Limb (tissue), 2 donors: ENCODE measurements around the gene LRRTM3.

ENCODE experiments used
- DNase-seq, 2 donors: peaks; one replicate each; pipeline ENCODE4 v3.0.0-alpha.2; 2016; ENCODE audit errors: extremely low spot score in 2 of 2

LRRTM3 gene

GRCh38 chr10:66931949-66932343 is 6.1 kb downstream of the LRRTM3 start:
- no peak for DNase-seq

DNA sequence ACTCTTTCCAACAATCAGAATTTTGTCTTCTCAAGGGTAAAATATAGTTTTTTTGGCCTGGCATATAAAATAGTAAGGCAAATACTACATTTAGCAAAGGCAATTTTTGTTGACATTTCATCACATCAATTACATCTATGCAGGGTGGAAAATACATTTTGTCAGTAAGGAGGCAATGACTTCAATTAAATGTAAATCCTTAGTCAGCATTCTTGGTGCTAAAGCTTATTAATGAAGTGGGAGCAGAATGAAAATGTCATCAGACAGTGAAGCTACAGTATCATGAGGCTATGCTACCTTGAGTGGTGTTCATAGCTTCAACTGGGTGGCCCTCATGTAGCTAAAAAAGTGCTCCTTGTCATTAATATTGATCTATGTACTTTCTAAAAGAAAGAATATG is 8.9 kb downstream of the LRRTM3 start:
- DNase-seq = no peak

- DNase-seq = no peak
Measured at GRCh38 chr10:66940965-66941364, 15.1 kb downstream of the LRRTM3 start.

DNA sequence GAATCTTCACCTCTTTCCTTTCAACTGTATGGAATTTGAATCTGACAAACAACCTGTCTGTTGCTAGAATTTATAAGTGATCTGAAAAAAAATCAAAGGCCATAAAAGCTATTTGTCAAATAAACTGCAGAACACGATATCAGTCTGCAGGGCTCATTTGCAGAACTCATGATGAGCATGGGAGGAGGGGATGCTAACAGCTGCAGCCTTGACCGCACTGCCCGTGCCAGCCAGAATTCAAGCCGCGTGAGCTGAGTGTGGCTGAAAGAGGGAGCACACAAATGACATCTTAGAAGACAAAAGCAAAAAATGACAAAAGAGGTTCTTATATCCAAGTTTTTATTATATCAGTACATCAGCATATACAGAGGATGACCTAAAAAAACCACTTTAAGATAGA is 15.7 kb downstream of the LRRTM3 start:
- DNase-seq = peak in 1 of 2 donors; percentile 40

DNA sequence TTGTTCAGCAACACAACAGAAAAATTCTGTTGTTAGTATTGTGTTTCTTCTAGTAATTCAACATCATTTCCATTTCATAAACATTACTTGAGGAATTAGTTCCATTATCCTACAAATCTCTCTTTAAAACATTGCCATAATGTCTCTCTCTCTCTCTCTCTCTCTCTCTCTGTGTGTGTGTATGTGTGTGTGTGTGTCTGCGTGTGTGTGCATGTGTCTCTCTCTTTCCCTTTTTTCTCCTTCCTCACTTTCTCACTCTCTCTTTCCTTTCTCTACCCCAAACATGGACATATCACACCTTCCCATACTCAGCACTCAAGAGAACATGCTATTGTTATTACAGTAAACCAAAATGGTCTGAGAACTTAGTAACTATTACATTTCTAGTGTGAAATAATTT is 16.6 kb downstream of the LRRTM3 start:
- no peak for DNase-seq

DNA sequence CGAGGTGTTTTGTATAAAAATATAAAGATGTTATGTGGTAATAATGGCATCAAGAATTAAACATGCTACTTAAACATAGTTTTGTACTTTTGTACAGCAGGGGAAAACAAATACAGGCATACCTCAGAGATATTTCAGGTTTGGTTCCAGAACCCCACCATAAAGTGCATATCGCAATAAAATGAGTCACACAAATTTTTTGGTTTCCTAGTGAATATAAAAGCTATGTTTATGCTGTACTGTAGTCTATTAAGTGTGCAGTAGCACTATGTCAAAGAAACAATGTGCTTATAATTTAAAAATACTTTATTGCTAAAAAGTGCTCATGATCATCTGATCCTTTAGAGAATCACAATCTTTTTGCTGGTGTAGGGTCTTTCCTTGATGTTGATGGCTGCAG is 17.8 kb downstream of the LRRTM3 start:
- DNase-seq = no peak

DNA sequence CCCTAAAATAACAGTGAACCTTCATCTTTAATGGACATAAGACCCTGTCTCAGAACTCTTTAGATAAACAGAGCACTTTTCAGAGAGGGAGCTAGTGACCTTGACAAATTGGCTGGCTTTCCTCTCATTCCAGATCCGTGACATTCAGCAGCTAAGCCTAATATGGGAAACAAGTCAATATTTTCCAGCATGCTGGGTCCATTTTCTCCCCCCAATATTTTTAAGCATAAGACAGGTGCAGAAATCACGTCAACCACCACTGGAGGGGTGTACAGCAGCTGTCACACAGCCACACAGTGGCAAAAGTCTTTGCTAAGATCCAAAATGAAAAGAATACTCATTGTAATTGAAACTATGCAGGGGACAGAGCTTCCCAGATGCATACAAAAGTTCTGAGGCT is 26.1 kb downstream of the LRRTM3 start:
- peak in 1 of 2 donors; percentile 47 for DNase-seq

GRCh38 chr10:66958466-66958865 is 32.6 kb downstream of the LRRTM3 start:
- peak in 1 of 2 donors; percentile 69 for DNase-seq

GRCh38 chr10:66964946-66965345 is 39.1 kb downstream of the LRRTM3 start:
- DNase-seq = no peak

- no peak for DNase-seq
Measured at GRCh38 chr10:66980246-66980815, 54.5 kb downstream of the LRRTM3 start.

GRCh38 chr10:66981361-66982052 is 55.7 kb downstream of the LRRTM3 start:
- DNase-seq = no peak

GRCh38 chr10:66982053-66982420 is 56.2 kb downstream of the LRRTM3 start:
- DNase-seq = no peak

- no peak for DNase-seq
Measured at GRCh38 chr10:66982792-66983474, 57.1 kb downstream of the LRRTM3 start.

DNA sequence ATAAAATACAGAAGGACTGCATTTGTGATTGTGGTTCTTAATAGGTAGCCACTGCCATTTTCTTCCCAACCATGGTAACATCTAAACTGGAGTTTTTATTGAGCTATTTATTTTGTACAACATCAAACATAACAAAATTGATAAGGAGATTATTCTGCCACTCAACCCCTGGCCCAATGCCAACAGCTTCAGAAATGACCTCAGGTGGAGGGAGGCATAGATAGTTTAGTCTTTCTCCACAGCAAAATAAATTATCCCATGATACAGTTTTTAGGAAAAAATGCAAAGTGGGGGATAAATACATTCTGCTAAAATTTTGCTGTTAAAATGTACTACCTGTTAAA is 57.6 kb downstream of the LRRTM3 start:
- no peak for DNase-seq

DNA sequence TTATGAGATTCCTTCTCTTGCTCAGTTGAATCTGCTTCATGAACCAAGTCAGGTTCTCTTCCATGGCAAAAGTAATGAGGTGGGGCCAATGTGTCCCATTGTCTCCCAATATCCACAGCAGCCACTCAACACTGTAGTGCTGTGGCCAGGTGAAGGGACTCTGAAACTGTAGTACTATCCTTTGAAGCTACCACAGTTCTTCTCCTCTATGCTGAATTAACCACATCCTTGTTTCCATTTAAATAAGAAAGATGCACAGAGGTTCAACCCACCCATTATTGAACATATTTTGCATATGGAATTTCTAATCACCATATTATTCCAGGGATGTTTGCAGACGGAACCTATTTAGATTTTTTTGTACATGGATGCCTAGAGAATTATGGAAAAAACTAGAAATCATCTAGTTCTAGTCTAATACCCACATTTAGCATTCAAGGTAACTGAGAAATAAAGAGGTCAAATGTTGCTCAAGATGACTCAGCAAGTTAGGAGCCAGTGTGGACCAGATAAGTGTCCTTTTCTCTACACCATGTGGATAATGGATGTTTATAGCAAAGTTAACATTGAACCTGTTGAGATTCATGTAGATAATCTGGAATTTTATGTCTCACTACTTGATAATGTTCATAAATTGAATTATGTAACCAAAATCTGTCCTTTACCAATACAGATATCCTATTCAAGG is 64.5 kb downstream of the LRRTM3 start:
- no peak for DNase-seq

DNA sequence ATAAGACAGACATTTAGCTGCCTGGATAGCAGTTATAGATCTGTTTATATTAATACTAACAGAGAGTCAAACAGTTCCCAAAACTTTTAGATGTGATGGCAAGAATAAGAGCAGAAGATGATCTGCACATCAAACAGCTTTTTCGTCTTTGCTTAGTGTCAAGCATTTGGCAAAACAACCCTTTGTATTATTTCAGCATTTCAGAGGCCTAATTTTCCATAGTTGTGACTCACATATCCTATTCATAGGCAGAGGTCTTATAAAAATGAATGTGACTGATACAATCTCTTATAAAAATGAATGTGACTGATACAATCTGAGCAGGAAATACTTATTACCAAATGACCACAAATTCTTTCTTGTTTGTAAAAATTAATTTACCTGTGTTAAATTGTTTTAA is 71.2 kb downstream of the LRRTM3 start:
- no peak for DNase-seq

- no peak for DNase-seq
Measured at GRCh38 chr10:66999762-67000545, 74.1 kb downstream of the LRRTM3 start.

DNA sequence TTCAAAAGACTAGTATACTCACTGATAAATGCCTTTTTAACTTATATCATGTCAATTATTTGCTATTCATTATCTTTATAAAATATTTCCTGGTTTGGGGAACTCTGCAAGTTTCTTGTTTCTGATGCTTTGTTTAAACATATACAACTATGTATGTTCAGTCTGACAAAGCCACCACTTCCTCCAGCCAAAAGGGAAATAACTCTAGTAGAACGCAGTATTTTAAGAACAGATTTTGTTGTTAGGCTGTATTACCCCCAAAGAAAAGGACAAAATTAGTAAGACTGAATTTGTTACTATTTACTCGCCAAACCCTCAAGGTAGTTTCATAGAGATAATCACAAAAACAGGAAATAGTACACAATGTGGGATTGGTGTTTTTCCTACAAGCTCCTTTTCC is 78.9 kb downstream of the LRRTM3 start:
- no peak for DNase-seq

GRCh38 chr10:67005981-67006380 is 80.1 kb downstream of the LRRTM3 start:
- DNase-seq = no peak

GRCh38 chr10:67011480-67011879 is 85.6 kb downstream of the LRRTM3 start:
- DNase-seq = no peak

DNA sequence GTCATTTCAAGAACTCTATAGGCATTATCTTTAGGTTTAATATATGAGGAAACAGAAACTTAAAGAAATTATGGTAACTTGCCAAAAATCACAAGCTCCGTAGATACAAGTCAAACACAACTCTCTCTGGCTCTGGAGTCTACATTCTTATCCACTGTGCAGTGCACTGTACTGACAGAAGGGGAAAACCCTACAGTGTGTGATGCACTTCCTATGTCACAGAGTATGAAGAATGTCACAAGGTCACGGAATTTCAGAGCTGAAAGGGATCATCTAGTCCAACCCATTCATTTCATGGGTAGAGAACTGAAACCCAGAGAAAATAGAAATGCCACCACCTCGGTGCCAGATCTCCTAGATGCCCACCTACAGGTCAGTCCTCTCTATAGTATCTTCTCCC is 86.1 kb downstream of the LRRTM3 start:
- no peak for DNase-seq

DNA sequence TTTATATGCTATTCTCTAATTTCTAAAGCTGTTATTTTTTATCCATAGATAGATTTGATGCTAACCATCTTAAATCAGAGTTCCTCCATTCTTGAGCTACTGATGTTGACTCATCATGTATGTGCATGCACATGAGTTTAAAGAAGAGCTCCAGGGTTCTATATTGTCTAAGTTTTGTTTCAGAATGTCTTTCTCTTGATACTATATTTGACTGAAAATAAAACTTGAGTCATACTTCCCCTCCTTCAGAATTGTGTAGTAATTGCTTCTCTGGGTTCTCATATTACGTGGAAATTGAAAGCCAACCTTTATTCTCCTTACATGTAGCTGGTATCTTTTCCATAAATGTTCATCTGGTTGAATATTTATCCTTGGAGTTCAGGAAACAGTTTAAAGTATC is 89.4 kb downstream of the LRRTM3 start:
- DNase-seq = no peak
